H9 (cell line): Measurements from ENCODE around the gene PALS1. TPM values are rescaled to one million over a fixed set of nuclear protein-coding genes. Genes with fewer than 3 reads are reported as not detected.

ENCODE experiments used
- DNase-seq: peaks from one replicate; pipeline ENCODE4 v3.0.0-alpha.2; 2017
- H2AFZ ChIP-seq: one replicate; pipeline ENCODE4 v1.6.1; 2013; ENCODE audit warnings: mild to moderate bottlenecking, low read length, control low read depth, moderate library complexity
- H2AK5ac ChIP-seq: 2 replicates; pipeline ENCODE4 v1.6.1; 2013; ENCODE audit warnings: low read length, control low read depth, mixed read lengths; ENCODE audit not compliant: insufficient read length
- H2BK120ac ChIP-seq: one replicate; pipeline ENCODE4 v1.6.1; 2013; ENCODE audit warnings: low read depth, mild to moderate bottlenecking, low read length, control low read depth, inconsistent platforms; ENCODE audit not compliant: poor library complexity, severe bottlenecking
- H2BK12ac ChIP-seq: 2 replicates; pipeline ENCODE4 v1.6.1; 2013; ENCODE audit warnings: low read length, control low read depth, mixed read lengths, low read depth; ENCODE audit not compliant: insufficient read length
- H2BK15ac ChIP-seq: 2 replicates; pipeline ENCODE4 v1.6.1; 2013; ENCODE audit warnings: low read depth, low read length, control low read depth
- H2BK20ac ChIP-seq: one replicate; pipeline ENCODE4 v1.6.1; 2013; ENCODE audit warnings: low read depth, mild to moderate bottlenecking, low read length, control low read depth, inconsistent platforms; ENCODE audit not compliant: poor library complexity, severe bottlenecking
- H2BK5ac ChIP-seq: 2 replicates; pipeline ENCODE4 v1.6.1; 2013; ENCODE audit warnings: low read length, control low read depth, mixed read lengths; ENCODE audit not compliant: insufficient read length
- H3K14ac ChIP-seq: 2 replicates; pipeline ENCODE4 v1.6.1; 2013; ENCODE audit warnings: low read length, control low read depth; ENCODE audit not compliant: insufficient read depth
- H3K18ac ChIP-seq: 2 replicates; pipeline ENCODE4 v1.6.1; 2013; ENCODE audit warnings: low read depth, mild to moderate bottlenecking, mixed read lengths, low read length, control low read depth; ENCODE audit not compliant: insufficient read length
- H3K23ac ChIP-seq: 2 replicates; pipeline ENCODE4 v1.6.1; 2013; ENCODE audit warnings: low read length, control low read depth, mixed read lengths, low read depth; ENCODE audit not compliant: insufficient read length
- H3K23me2 ChIP-seq: 2 replicates; pipeline ENCODE4 v1.6.1; 2013; ENCODE audit warnings: low read depth, mild to moderate bottlenecking, mixed read lengths, low read length, control low read depth; ENCODE audit not compliant: insufficient read length, poor library complexity, severe bottlenecking
- H3K27ac ChIP-seq: 2 replicates; pipeline ENCODE4 v1.5.1; 2013; ENCODE audit warnings: low read length, control low read depth, mixed read lengths, low read depth; ENCODE audit not compliant: insufficient read length
- H3K27me3 ChIP-seq: 2 replicates; pipeline ENCODE4 v1.6.1; 2013; ENCODE audit warnings: low read length, control low read depth, inconsistent platforms; ENCODE audit not compliant: insufficient read depth
- H3K4ac ChIP-seq: 2 replicates; pipeline ENCODE4 v1.6.1; 2013; ENCODE audit warnings: low read depth, mild to moderate bottlenecking, control low read depth, inconsistent platforms, low read length, moderate library complexity
- H3K4me1 ChIP-seq: 2 replicates; pipeline ENCODE4 v1.6.1; 2013; ENCODE audit warnings: low read length, control low read depth, inconsistent platforms; ENCODE audit not compliant: insufficient read depth
- H3K4me2 ChIP-seq: 2 replicates; pipeline ENCODE4 v1.6.1; 2013; ENCODE audit warnings: low read length, control low read depth, mixed read lengths; ENCODE audit not compliant: insufficient read length, insufficient read depth
- H3K56ac ChIP-seq: 2 replicates; pipeline ENCODE4 v1.6.1; 2013; ENCODE audit warnings: low read depth, mild to moderate bottlenecking, mixed read lengths, low read length, control low read depth; ENCODE audit not compliant: insufficient read length
- H3K79me1 ChIP-seq: 2 replicates; pipeline ENCODE4 v1.6.1; 2013; ENCODE audit warnings: low read depth, mild to moderate bottlenecking, moderate library complexity, low read length, control low read depth, inconsistent platforms; ENCODE audit not compliant: insufficient read depth, poor library complexity, severe bottlenecking
- H3K79me2 ChIP-seq: 2 replicates; pipeline ENCODE4 v1.6.1; 2013; ENCODE audit warnings: low read length, control low read depth, inconsistent platforms; ENCODE audit not compliant: insufficient read depth
- H3K9ac ChIP-seq: 2 replicates; pipeline ENCODE4 v1.6.1; 2013; ENCODE audit warnings: low read length, control low read depth, mixed read lengths; ENCODE audit not compliant: insufficient read length; ENCODE audit errors: extremely low read depth
- H3K9me3 ChIP-seq: one replicate; pipeline ENCODE4 v1.6.1; 2013; ENCODE audit warnings: low read depth, low read length, inconsistent platforms; ENCODE audit not compliant: control insufficient read depth
- H3T11ph ChIP-seq: one replicate; pipeline ENCODE4 v1.6.1; 2013; ENCODE audit warnings: mild to moderate bottlenecking, low read length, control low read depth, inconsistent platforms
- H4K20me1 ChIP-seq: one replicate; pipeline ENCODE4 v1.6.1; 2013; ENCODE audit not compliant: control insufficient read depth, insufficient read length, insufficient read depth
- H4K5ac ChIP-seq: 2 replicates; pipeline ENCODE4 v1.6.1; 2013; ENCODE audit warnings: low read depth, mild to moderate bottlenecking, mixed read lengths, low read length, control low read depth; ENCODE audit not compliant: insufficient read length
- H4K8ac ChIP-seq: replicated peaks from 2 replicates; pipeline ENCODE4 v1.6.1; 2013; ENCODE audit warnings: low read length, control low read depth, mixed read lengths, low read depth; ENCODE audit not compliant: insufficient read length
- H4K91ac ChIP-seq: 2 replicates; pipeline ENCODE4 v1.6.1; 2013; ENCODE audit warnings: low read depth, mild to moderate bottlenecking, moderate library complexity, mixed read lengths, low read length, control low read depth; ENCODE audit not compliant: insufficient read length
- H3K27ac Mint-ChIP-seq, 3 experiments: 2 replicates in 2 of 3; 3 replicates in 1 of 3; pipeline ENCODE4 v1.8.0; 2020 to 2021; ENCODE audit warnings: mixed read lengths in 3 of 3, mild to moderate bottlenecking in 1 of 3, moderate library complexity in 1 of 3
- H3K27me3 Mint-ChIP-seq: 2 replicates; pipeline ENCODE4 v1.8.0; 2021; ENCODE audit warnings: low read depth, mild to moderate bottlenecking, moderate library complexity, mixed read lengths
- H3K36me3 Mint-ChIP-seq, 3 experiments: 2 replicates in 2 of 3; 3 replicates in 1 of 3; pipeline ENCODE4 v1.8.0; 2020 to 2021; ENCODE audit warnings: low read depth in 3 of 3, mixed read lengths in 3 of 3; ENCODE audit not compliant: insufficient read depth in 1 of 3
- H3K4me1 Mint-ChIP-seq, 2 experiments: 2 replicates each; pipeline ENCODE4 v1.8.0; 2020; ENCODE audit warnings: mixed read lengths in 2 of 2
- H3K4me3 Mint-ChIP-seq, 2 experiments: 2 replicates in 1 of 2; 3 replicates in 1 of 2; pipeline ENCODE4 v1.8.0; 2020 to 2021; ENCODE audit warnings: mild to moderate bottlenecking in 2 of 2, mixed read lengths in 2 of 2, moderate library complexity in 1 of 2
- H3K9me3 Mint-ChIP-seq, 2 experiments: 2 replicates in 1 of 2; 3 replicates in 1 of 2; pipeline ENCODE4 v1.8.0; 2020; ENCODE audit warnings: mild to moderate bottlenecking in 2 of 2, mixed read lengths in 2 of 2, moderate library complexity in 1 of 2
- CTCF ChIP-seq: fragments of 200-600 bp; sonication (generic); conservative IDR thresholded peaks from 3 replicates; pipeline ENCODE4 v1.8.0; 2021; ENCODE audit warnings: antibody characterized with exemption, mild to moderate bottlenecking
- WGBS: extraction: QIAGEN DNeasy Blood & Tissue Kit; methylation state at CpG from one replicate; pipeline ENCODE4 v1.1.7; 2013; ENCODE audit warnings: missing lambda C conversion rate, low lambda C conversion rate, mixed read lengths; ENCODE audit not compliant: insufficient read length; ENCODE audit errors: extremely low coverage; 5-methylcytosine and 5-hydroxymethylcytosine counted together
- total RNA-seq: library from RNA; stranded (reverse); gene quantifications from 2 replicates; pipeline ENCODE4 v1.2.1, GENCODE V29; 2021

PALS1 gene
- total RNA-seq, 1 experiment from 2014 or later = 18.0 TPM

GRCh38 chr14:67263499-67264149, 22.4 kb downstream of the PALS1 start:
- Histone ChIP-seq H2BK5ac (no peak overlapping the region), H4K5ac (no peak overlapping the region), H3K4ac (no peak overlapping the region), H2BK120ac (no peak overlapping the region), H3K4me1 (peaks cover under 1% of the 10 kb centered on the region; the same call in 1 of the 2 replicates), H3K14ac (no peak overlapping the region), H2AK5ac (no peak overlapping the region), H2BK12ac (no peak overlapping the region), H4K91ac (no peak overlapping the region), H3K23me2 (no peaks in the 10 kb centered on the region), H3K27me3 (no peaks in the 10 kb centered on the region), H3K4me2 (no peak overlapping the region), H3K27ac (no peak overlapping the region), H3K9ac (no peak overlapping the region), H3K18ac (no peak overlapping the region), H2BK15ac (no peak overlapping the region), H3K9me3 (no peaks in the 10 kb centered on the region), H3K23ac (no peak overlapping the region), H2BK20ac (no peak overlapping the region), H2AFZ (no peak overlapping the region), H3K56ac (no peak overlapping the region), H3K79me2 (no peaks in the 10 kb centered on the region), H3T11ph (no peak overlapping the region), H4K8ac (no peak overlapping the region), H3K79me1 (peaks cover 6% of the 10 kb centered on the region), H4K20me1 (no peaks in the 10 kb centered on the region)
- Mint-ChIP-seq H3K9me3 (no peaks in the 10 kb centered on the region), H3K36me3 (no peaks in the 10 kb centered on the region; a peak in 1 of 7 replicates), H3K4me3 (no peak overlapping the region), H3K27me3 (no peaks in the 10 kb centered on the region), H3K4me1 (peaks cover 40 to 41% of the 10 kb centered on the region in 2 experiments), H3K27ac (peak overlapping the region in 2 of 3 experiments; percentile 42 to 45; a peak in 2 of 7 replicates)
- no peak for DNase-seq
- no peak for TF ChIP-seq CTCF
- WGBS = no CpG with 5 or more reads among the region's 5 CpGs
